GM19328 (cell line): ENCODE data around the gene NAGLU.

Source experiments
- ATAC-seq: cut with Tn5 transposase; IDR thresholded peaks from one replicate; pipeline ENCODE4 v1.9.1; 2021; ENCODE audit warnings: mild to moderate bottlenecking, moderate library complexity; ENCODE audit not compliant: unreplicated experiment

The NAGLU gene

DNA sequence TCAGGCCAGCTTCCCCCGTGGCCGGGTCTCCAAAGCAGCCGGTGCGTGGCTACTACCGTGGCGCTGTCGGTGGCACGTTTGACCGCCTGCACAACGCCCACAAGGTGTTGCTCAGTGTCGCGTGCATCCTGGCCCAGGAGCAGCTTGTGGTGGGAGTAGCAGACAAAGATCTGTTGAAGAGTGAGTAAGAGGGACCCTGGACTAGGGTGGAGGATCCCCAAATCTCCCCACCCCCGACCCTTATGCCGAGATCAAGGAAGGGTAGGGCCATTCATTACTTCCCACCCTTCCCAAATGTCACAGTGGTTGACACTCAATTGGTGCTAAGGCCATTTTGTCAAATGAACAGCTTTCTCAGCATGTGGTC, 27.1 kb downstream of the NAGLU start:
- ATAC-seq = no peak

DNA sequence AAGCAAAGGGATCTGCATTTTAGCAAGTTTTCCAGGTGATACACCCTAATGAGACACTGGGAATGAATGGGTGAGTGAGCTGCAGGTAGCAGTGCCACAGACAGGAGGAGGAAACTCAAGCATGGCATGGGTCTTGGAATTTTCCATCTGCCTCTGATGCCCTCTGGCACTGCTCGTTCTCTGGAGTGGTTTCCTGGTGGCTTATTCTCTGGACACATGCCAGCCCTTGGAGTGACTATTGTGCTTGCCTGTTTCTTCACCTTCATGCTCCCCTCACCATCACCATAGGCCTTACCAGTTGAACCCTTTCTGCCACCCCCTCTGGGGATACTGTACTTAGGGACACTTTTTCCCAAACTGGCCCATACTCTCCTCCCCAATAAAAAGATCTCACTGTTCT, 27.5 kb downstream of the NAGLU start:
- ATAC-seq = no peak

DNA sequence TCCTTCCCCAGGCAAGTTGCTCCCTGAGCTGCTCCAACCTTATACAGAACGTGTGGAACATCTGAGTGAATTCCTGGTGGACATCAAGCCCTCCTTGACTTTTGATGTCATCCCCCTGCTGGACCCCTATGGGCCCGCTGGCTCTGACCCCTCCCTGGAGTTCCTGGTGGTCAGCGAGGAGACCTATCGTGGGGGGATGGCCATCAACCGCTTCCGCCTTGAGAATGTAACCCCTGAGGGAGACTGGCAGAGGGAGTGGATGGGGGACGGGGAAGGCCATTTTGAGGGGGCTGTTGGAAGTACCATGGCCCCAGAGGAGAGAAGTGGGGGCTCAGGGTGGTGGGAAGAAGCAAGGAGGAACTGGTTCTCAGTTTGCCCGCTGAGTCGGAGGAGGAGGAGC, 27.9 kb downstream of the NAGLU start:
- no peak for ATAC-seq

DNA sequence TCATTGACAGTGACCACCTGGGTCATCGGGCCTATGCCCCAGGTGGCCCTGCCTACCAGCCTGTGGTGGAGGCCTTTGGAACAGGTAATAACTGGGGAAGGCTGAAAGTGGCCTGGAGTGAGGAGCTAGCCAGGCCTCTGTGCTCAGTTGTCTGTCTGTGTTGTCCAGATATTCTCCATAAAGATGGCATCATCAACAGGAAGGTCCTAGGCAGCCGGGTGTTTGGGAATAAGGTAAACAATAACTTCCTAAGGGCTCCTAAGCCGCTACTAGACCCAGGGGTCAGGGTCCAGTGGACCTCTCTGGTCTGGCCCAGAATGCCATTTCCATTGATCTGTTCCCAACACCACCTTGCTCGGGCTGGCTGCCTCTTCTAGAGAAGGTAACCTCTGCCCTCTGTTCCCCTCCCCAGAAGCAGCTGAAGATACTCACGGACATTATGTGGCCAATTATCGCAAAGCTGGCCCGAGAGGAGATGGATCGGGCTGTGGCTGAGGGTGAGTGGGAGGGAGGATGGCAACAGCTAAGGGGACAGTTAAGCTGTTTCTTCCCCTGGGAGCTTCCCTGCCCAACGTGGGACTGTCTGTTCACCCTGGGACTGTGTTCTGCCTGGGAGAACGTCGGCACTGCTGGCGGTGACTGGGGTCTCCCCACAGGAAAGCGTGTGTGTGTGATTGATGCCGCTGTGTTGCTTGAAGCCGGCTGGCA, 28.9 kb downstream of the NAGLU start:
- no peak for ATAC-seq

DNA sequence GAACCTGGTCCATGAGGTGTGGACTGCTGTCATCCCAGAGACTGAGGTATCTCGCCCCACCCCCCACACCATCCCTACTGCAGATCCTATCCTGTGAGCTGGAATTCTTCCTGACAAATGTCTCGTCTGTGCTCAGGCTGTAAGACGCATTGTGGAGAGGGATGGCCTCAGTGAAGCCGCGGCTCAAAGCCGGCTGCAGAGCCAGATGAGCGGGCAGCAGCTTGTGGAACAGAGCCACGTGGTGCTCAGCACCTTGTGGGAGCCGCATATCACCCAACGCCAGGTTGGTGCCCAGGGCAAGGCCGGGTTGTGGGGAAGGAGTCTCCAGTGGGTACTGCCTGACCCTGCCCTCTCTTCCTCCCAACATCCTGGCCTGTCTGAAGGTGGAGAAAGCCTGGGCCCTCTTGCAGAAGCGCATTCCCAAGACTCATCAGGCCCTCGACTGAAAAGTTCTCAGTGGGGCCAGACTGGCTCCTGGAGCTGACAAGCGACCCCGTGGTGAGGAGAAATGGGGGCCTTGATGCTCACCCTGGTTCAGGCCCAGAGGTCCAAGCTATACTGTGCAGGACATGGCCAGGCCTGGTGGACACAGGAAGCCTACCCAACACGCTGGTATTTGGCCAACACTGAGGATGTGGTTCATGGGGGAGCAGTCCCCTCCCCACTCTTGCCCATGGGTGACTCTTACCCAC, 29.6 kb downstream of the NAGLU start:
- no peak for ATAC-seq

DNA sequence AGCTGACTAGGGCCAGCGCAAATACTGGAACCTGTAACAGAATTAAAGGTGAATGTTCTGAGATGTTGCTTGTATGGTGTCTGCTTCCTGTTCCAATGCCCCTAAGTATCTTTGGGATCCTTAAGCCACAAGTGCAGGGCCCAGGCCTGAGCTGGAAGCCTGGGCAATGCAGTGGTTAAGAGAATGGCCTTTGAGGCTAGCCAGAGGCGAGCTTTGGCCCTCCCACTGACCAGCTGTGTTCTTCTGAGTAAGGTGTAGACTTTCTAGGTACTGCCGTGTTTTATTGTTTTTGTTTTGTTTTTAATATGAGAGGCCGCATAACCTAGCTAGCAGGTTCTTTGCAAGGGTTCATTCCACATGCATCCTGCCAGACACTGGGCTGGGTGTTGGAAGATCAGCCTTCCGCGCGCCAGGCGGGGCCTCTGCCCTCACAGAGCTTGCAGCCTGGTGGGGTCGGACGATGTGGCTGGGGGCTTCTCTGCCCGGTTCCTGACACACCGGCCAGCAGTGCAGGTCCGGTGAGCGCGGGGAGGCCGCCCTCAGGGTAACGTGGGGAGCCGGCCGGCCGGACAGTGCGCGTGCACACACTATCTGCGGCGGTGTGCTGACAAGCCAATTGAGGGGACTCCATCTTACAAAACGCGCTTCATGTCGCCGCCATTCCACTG, 30.3 kb downstream of the NAGLU start:
- no peak for ATAC-seq

DNA sequence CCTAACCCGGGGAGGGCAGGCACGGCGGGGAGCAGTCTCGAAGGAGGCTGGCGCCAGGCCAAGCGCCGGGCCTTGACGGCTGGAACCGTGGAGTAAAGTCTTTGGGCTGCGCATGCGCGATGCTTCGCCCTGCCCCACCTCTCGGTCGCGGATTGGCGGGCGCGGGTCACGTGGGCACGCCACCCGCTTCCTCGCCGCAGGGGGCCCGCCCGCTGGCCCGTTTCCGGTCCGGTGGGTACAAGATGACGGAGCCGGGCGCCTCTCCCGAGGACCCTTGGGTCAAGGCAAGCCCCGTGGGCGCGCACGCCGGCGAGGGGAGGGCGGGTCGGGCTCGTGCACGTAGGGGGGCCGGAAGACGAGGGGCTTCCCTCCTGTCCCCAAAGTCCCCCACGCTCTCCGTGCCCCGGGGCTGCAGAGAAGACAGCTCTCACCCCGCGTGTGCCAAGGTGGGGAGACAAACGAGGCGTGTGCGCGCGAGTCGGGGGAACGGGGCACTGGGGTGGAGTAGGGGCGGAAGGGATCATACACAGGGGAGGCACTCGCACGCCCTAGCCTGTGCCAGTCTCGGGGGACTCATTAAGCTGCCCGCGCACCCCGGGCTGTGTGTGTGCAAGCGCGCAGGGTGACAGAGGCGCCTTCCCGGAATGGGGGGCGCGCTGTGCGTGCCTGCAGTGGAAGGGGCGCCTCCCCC, 31.0 kb downstream of the NAGLU start, which contains the start of gene MLX:
MLX (plus strand) TSS at position 218 of the 691 bp plus-strand sequence; CDS start at position 243, 25 bp downstream.
- peak; percentile 53 for ATAC-seq

DNA sequence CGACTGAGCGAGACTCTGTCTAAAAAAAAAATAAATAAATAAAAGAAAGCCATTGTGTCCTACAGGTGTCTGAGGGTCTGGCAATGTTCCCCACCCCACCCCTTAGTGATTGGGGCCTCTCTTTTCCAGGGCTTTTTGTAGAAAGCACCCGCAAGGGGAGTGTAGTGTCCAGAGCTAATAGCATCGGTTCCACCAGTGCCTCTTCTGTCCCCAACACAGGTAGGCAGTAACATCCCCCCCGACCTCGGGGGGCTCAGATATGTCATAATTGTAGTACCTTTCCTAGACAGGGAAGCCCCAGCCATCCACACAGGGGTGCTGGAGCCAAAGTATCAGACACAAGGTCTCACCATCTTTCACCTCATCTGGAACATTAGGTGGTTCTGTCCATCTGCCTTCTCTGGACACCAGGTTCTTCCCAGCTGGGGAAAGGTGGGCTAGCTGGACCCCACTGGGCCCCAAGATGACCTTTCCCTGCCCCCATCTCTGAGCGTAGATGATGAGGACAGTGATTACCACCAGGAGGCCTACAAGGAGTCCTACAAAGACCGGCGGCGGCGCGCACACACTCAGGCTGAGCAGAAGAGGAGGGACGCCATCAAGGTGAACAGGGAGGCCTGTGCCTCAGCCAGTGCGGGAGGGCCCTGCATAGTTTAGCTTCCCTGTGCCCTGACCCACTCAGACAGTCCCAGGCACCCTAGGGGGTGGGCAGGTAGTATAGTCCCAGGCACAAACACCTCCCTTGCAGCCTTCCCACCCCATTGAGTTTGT, 32.5 kb downstream of the NAGLU start:
- no peak for ATAC-seq

DNA sequence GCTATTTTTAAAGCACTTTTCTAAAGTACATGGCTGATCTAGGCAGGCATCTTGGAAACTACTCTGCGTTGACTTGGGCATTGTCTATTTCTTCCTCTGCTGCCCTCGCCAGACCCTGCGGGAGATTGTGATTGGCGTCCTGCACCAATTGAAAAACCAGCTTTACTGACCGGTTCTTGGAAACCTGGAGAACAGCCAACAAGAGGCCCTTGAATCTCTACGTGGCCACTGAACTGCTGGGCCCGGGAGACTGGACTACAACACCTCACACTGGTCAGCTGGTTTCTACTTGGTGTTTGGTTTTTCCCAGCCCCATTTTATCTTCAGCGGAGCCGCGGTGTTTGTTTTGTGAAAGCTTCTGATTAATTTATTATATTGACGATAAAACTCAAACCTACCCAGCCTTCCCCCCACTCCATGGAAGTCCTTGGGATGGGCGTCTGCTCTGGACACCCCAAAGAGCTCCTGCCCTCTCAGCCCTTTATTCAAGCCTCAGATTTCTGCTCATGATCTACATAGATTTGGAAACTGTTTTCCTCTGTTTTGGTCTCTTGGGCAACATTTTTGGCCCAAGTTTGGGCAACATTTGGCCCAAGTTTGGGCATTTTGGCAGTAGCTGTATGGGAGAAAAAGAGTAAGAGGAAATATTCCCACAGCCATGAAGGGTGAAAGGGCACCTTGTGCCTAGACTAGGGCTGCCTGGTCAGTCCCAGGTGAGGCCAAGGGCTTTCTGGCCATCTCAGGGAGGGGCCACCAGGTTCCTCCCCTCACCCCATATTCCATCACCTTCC, 35.6 kb downstream of the NAGLU start:
- ATAC-seq = no peak

DNA sequence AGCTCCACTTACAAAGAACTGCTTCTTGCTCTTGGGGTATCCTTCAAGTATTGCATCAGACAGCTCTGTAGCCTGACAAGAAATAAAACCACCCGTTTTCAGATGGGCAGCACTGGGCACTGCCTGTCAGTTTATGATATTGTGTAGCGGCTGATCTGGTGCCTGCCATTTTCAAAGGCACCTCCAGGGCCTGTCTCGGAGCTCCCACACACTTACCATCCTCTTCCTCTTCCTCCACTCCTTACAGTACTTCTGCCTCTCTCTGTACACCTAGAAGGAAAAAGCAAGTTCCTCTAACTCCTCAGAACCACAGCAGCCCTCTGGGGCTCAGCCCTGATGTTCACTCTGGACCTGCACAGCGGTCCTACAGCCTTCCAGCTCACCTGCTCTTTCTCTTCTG, 37.1 kb downstream of the NAGLU start:
- ATAC-seq = no peak

DNA sequence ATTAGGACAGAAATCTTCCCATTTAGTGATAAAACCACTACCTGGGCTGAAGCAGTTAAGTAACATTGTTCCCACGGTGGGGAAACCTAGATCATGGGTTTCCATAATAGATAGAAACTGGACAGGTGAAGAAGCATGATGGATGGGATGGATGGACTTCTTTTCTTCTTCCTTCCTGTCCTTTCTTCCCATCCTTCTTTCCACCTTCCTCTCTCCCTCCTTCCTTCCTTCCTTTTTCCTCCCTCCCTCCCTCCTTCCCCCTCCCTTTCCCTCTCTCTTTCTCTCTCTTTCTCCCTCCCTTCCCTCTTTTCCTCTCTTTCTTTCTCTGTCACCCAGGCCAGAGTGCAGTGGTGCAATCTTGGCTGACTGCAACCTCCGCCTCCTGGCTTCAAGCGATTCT, 38.4 kb downstream of the NAGLU start:
- ATAC-seq = no peak

DNA sequence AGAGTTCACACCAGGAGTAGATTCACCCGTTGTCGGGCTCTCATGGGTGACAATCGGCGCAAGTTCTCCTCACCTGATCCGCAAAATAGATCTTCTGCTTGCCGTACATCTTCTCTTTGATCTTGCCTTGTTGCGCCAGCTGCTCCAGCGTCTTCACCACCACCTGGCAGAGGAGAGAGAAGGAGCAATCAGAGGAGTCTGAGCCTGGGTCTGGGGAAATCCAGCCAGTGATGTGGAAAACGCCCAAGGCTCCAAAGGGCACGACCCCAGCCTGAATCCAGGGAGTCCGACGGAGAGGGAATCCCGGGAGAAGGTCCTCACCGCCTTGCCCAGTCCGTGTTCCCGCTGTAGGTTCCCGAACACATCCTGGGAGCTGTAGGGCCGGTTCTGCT, 41.1 kb downstream of the NAGLU start:
- no peak for ATAC-seq

DNA sequence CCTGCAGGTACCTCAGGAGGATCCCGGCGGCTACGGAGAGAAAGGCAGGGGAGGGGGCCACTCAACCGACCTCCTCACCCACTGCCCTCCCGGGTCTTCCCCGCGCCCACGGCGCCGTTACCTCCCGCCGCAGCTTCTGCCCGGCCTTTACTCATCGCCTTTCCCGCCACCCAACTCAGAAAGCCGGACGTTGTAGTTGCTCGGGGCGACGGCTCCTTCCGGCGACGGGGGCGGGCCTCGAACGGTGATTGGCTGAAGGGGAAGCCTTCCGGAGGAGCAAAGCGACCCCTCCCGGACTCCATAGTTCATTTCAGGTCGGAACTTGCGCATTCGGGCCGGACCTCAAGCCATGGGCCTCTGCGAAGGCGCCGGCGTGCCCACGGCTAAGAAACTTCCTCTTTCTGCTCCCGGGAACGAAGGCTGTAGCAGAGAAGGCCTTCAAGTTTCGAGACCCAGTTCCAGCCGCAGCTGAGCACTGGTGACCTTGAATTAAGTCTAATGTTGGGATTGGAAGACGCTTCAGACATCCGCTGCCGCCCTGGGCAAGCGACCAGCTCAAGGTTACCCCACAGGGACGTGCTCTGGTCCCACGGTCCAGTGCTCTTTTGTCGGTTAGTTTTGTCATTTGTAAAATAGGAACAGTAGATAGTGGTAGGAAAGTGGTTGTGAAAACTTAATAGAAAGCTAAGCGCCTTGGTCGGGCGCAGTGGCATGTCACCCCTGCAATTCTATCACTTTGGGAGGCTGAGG, 41.7 kb downstream of the NAGLU start, which contains the start of gene PSMC3IP:
PSMC3IP (minus strand) TSS at position 198 of the 750 bp plus-strand sequence; CDS start at position 155, 43 bp downstream.
- ATAC-seq = peak; percentile 71

DNA sequence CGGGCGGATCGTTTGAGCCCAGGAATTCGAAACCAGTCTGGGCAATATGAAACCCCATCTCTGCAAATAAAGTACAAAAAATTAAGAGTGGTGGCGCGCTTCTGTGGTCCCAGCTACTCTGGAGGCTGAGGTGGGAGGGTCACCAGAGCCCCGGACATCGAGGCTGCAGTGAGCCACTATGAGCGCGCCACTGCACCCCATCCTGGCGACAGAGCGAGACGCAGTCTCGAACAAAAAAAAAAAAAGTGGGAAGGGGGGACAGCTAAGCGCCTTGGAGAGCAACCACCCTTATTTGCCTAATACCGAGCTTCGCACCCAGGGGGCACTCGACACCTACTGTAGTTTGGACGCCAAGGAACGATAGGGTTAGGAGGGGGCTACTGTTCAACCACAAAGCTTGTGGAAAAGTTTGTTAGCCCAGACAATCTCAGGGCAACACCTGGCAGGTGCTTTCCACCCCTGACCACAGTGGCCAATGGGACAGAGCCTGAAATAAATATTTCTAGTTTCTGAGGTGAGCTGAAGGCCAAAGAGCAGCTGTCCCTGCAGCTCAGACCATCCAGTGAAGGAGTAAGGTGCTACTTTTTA, 42.3 kb downstream of the NAGLU start:
- ATAC-seq = no peak

DNA sequence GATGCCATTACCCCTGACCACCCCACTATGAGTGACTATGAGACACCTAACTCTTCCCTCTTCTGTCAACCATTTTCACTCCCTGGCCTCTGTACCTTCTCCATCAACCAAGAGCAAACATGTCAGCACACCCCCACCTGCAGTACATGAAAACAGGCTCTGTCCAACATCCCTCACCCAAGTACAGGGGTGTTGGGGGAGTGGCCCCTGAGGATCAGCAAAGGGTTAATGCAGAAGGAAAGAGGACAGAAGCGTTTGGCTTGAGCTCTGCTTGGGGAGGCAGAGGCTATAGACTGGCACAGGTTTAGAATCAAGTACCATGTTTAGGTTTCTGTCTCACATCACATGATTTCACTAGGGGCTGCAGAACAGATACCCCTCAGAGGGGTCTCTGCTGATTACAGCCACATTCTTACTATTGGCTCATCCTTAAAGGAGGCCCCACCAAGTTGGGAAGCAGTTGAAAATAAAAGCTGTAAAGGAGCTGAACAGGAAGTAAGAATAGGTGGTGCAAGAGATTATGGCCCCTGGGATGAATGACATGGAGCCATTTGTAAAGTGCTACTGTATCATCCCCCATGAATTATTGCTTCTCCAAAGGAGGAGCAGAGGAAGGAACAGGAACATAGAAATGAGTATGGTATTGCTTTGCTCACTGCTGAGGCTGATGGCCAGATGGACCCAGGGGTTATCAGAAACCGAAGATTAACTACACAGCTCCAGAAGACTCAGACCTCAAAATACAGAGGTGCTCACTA, 43.9 kb downstream of the NAGLU start:
- ATAC-seq = no peak

DNA sequence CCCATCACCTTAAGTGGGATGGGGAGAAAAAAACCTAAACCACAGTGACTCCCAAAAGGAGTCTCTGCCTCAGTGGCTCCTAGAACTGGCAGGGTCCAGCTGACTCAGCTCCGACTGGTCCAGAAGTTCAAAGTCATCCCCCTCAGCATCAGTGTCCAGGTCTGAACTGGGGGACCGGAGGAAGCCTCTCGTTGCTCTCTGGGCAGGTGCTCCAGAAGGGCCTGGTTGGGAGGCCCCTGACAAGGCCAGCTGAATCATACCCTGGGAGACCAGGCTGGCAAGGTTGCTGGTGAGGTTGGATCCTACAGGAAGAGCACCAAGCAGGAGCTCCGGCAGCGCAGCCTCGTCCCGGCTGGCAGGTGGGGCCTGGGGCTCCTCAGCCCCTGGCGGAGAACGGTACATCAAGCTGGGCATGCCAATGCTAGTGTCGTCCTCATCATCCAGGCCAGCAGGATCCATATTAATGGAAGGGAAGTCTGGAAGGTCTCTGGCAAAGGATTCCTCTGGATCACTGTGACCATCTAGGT, 45.8 kb downstream of the NAGLU start:
- no peak for ATAC-seq

DNA sequence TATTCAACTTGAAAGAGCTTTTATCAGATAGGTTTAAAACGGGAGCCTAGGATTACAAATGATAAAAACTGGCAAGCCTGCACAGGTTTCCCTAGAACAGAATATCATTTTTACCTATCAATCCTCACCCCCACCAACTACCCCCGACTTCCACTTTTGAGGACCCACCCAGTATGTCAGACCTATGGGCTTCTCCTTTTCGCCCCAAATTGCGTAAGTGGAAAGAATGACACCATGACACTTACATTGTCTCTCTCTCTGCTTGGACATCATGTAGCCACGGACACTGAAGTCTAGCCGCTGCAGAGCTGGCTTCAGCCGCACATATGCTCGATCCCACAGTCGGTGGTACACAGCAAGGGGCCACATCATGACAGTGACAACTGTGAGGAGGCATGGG, 48.8 kb downstream of the NAGLU start:
- ATAC-seq = no peak

DNA sequence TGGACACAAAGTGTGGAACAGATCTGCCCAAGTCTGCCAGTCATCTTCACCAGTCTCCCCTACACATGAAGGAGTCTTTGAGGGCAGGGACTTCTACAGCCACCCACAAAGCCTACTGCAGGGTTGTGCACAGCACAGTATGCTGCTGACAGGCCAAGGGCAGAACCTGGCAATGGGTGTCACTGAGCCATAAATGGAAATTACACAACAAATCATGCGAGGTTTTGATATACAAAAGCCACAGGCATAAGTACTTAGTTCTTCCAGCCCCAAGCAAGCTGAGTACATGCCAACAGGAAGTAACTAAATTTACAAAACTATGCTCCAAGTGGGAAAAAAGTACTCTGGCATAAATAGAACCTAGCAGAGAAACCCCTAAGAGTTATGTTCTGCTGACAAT, 49.3 kb downstream of the NAGLU start:
- no peak for ATAC-seq
